NCI-H524 (cell line): ENCODE measurements around the gene C1RL.
A peak's percentile ranks its signal among the peaks of the same experiment; 100 is the strongest.
"Not testable (repeated sequence)": the region's sequence is repeated elsewhere in the genome, so short reads cannot be mapped to it uniquely, and the experiment has no call there.

Experiments
- DNase-seq, 2 experiments: peaks; one replicate each; lab custom pipeline; 2025; lab: John Stamatoyannopoulos, UW

The C1RL gene

DNA sequence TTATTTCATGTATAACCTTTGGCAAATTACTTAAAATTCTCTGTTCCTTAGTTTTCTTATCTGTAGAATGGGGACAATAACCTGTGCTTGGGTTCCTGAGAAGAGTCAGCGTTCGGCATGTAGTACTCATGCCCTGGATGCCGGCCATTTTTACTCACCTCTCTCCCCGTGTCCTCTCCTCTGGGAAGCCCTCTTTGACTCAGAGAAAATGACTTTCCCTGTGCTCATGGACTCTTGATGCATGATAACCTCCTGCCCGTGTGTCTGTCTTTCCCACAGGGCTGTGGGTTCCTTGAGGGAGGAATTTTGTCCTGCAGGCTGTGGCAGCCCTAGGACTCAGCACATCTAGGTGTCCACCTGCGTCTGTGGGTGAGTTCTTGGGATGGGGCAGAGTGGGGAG, 5.8 kb upstream of the C1RL start:
- no peak for DNase-seq

DNA sequence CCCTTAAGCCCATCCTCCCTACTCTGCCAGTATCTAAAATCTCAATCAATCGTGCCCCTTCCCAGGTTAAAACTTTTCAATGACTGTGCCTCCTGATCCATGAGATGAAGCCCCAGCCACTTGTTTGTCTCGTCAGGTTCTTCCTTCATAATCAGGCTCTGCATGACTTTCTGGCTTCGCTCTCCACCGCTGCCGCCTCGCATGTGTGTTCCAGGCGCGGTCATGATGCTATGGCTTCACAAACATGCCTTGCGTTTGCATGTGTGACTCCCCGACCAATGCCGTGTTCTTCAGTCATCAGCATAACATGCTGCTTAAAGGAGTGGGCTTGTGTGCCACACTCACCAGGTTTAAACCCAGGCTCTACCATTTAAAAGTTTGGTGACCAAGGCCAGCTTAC, 5.0 kb upstream of the C1RL start:
- DNase-seq = no peak

DNA sequence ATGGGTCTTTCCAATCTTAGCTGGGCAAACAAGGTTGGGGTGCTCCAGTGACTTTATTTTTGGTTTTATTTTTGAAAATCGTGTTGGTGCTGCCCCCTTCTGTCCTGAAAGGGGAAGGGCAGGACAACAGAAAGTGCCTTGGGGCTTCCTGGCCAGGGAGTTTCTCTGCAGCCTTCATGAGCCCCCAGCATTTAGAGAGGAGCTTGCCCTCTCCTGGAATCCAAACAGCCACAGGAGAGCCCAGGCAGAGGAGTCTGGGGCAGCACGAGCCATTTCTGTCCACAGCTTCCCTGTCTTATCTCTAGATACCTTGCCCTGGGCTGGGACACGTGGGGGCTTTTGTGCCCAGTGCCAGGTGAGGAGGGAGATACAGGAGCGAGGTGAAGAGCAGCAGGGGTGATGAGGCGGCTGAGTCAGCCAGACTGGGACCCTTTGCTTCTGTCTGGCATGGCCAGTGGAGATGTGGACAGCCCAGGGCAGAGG, 4.4 kb upstream of the C1RL start:
- DNase-seq = no peak

DNA sequence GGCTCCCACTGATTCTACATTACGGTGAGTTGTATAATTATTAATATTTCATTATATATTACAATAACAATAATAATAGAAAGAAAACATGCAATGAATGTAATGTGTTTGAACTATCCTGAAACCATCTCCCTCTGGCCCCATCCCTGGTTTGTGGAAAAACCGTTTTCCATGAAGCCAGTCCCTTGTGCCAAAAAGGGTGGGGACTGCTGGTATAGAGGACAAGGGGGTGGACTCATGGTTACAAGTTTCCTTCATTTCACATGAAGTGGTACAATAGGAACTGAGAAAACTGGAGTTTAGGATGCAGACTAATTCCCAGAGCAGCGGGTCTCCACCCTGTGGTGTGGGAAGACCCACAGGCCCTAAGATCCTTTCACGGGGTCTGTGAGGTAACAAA, 3.0 kb upstream of the C1RL start:
- no peak for DNase-seq

DNA sequence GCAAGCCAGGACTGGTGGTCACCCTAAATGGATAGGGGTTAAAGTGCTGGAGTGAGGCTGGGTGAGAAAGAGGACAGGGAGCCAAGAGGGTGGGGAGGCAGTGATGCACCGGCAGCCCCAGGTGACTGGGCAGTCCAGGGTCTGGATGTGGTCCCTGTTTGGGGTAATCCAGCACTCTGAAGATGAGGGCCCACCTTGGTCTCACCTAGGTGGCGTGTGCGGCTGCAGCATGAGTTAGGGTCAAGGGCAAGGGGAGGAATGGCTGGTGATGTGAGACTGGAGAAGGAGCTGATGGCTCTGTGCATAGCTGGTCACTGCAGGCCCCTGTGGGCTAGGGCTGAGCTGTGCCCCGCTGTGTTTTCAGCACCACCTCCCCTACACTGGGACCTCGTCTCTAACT, 1.6 kb upstream of the C1RL start:
- no peak for DNase-seq

DNA sequence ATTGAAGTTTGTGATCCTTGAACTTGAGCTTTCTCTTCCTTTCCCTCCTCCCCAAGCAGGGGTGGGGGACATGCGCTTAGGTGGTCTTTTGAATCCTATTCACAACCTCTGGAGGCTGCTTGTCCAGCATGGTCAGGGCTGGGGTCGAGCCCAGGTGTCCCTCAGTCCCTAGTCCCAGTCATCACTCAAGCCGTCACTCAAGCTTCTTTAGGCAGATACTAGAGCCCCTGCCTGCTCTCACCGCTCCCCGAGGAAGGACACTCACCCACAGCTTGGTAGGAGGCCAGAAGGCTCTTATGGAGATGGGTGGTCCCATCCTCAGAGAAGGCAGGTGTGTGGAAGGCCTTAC, 532 bp upstream of the C1RL start:
- DNase-seq = no peak

DNA sequence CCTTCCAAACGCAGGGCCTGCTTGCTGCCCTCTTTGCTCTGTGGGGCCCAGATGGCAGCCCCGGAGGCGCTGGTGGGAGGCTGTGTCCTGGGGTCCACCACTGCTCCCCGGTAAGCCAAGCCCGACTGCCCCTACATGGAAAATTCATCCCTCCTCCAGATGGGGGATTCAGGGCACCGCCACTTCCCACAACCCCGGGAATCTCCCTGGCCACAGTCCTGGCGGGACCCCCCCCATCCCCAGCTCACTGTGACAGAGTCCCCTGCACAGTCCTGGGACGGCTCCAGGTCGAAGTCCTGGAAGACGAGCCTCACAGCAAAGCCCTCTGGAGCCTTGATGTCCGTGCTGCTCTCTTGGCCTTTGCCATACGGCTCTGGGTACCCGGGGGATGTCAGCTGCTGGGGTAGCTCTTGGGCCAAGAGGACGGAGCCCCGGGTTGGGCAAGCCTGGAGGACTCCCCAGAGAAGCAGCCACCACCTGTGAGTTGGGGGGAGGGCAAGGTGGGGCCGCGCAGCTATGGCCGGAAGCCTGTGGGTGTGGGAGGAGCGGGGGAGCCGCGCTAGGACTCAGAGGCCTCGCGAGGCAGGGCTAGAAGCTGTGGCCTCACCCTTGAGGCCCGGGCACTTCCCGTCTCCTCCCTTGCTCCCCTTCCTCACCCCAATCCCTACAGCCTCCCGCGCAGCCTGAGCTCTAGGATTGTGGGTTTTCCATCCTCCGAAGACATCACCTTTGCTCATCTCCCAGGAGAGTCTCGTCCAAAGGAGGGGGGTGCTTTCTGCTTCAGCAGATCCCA, 815 bp downstream of the C1RL start:
- DNase-seq = peak in 1 of 2 experiments; percentile 18

DNA sequence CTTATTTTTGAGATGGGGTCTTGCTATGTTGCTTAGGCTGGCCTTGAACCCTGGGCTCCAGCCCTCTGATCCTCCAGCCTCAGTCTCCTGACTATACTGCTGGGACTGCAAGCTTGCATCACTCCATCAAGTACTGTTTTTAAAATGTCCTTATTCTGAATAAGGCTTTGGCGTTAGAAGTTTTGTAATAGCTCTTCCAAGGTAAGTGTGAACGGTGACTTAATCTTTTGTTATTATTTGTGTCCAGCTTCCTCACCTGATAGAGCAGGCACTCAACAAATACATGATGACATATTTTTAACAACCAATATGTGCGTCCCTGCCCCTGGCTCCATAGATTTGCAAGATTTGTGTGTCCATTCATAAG, 1.4 kb downstream of the C1RL start:
- no peak for DNase-seq

DNA sequence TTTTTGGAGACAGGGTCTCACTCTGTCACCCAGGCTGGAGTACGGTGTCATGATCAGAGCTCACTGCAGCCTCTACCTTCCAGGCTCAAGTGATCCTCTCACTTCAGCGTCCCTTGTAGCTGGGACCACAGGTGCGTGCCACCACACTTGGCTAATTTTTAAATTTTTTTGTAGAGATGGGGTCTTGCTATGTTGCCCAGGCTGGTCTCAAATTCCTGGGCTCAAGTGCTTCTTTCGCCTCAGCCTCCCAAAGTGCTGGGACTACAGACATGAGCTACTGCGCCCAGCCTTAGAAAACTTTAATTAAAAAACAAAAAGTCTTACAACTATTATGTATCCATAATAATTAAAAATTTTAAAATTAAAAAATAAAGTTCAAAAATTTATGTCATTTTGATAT, 1.8 kb downstream of the C1RL start:
- not testable (repeated sequence) for DNase-seq

DNA sequence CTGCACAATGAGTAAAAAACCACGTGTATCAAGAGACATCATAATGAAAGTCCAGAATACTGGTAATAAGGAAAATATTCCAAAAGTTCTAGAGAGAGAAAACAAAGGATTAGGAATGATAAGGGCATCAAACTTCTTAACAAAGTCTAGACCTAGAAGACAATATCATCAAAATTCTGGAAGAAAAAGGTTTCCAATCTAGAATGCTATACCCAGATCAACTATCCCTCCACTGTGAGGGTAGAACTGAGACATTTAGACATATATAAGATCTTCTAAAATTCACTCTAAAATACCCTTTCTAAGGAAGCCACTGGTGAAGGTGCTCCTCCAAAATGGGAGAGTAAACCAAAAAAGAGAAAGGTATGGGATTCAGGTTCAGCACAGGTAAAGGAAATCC, 2.9 kb downstream of the C1RL start:
- no peak for DNase-seq

DNA sequence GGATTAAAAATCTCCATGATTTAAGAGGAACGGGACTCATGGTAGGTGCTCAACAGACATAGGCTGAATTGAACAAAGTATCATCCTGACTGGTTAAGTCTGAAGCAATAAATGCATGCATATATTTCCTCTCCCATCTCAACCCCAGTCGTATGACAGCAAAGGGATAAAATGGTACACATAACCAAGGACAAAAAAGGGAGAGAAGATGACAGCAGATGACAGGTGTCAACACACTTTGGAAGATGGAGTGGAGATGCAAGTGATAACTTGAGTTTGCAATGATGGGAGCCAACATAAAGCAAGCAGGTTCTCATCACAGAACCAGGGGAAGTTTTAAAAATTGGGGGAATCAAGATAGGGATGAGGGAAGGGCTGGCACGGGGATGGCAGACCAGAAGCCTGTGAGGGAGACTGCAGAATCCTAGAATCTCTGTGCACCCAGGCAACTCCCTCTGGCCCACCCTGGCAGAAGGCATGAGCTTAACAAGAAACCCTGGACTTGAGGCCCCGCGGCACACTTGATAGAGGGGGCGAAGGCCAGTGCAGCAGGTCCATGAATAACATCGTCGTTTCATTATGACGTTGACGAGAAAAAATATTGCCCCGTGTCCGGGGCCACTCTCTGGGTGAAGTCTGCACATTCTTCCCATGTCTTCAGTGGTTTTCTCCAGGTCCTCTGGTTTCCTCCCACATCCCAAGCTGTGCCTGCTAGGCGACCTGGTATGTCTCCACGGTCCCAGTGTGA, 5.0 kb downstream of the C1RL start:
- no peak for DNase-seq

DNA sequence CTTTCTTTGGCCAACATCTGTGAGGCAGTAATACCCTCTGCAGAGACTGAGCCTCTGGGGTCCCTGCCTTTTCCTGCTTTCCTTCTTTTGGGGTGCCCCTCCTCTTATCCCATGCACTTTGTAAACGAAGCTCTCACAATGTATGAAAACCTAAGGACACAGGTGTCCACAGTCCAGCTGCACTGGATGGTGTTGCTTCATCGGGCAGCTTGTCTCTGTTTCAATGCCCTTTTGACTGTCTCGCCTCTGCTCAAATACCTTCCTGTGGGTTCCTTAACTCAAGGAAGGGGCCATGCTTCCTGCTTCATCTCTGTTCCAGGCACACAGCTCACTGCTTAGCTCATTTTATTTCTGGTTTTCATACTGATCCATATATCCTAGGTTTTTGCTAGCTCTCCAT, 6.4 kb downstream of the C1RL start:
- DNase-seq = no peak

DNA sequence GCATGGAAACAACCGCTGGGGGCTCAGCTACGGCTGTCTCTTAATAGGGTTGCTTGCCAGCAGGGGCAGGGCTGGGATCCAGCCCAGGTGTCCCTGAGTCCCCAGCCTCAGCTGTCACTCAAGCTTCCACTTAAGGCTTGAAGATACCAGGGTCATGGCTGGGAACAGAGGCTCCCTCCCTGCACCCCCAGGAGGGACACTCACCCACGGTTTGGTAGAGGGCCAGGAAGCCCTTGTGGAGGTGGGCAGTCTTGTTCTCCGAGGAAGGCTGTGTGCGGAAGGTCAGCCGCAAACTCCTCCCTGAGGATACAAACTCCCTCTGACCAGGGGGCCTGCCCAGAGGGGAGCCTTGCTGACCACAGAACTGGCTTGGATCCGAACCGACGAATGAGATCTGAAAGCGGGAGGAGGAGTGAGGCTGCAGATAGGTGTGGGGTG, 7.3 kb downstream of the C1RL start:
- DNase-seq = no peak

DNA sequence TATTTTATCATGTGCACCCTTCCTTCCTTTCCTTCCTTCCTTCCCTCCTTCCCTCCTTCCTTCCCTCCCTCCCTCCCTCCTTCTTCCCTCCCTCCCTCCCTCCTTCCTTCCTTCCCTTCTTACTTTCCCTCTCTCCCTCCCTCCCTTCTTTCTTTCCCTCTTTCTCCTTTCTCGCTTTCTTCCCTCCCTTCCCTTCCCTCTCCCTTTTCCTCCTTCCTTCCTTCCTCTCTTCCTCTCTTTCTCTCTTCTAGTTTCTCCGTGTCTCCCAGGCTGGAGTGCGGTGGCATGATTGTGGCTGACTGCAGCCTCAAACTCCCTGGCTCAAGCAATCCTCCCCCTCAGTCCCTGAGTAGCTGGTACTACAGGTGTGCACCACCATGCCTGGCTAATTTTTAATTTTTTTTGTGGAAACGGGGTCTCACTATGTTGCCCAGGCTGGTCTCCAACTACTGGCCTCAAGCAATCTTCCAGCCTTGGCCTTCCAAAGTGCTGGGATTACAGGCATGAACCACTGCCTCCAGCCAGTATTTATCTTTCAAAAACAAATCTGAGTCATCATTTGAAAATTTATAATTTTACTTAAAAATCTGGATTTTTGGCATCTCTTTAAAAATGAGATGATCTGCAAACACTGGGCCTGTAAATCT, 7.8 kb downstream of the C1RL start:
- DNase-seq = no peak

DNA sequence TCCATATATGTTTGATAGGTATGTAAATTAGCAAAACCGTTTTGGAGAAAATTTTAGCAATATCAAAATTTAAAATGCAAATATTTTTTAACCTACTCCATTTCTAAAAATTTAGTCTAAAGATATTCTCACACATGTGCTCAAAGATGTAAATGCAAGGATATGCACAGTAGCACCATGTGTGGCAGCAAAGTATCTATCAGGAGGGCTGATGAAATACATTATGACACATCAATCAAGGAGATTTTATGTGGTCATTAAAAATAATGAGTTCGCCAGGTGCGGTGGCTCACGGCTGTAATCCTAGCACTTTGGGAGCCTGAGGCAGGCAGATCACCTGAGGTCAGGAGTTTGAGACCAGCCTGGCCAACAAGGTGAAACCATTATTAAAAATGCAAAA, 8.8 kb downstream of the C1RL start:
- DNase-seq = no peak

DNA sequence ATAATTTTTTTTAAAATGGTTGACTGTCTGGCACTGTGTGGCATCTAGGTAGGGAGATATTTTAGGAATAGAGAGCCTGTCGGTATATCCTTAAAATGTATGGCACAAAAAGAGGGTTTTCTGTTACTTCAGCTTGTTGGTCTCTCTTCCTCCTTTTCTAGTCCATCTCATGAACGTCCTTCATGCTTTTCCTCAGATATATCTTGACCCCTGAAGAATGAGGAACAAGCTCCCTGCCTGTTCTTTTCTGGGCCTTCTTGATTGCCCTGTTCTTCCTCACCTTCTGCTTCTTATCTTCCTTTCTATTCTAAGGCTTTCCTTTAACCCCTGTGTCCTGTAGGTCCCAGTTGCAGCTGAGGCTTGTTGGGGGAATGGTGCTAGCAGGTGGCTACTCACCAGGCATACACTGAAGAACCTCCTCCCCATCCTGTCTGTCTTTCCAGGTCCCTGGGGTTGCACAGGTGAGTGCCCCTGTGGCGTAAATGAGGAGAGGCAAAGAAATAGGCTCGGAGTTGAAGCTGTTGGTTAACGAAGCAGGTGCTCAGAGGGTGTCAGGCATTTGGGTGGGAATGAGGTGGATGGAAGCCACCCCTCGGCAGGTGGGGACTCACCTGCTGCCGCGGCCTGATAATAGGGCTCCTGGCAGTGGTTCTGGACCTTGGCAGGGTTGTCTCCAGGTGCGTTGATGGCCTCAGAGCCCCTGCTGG, 9.6 kb downstream of the C1RL start:
- DNase-seq = no peak

DNA sequence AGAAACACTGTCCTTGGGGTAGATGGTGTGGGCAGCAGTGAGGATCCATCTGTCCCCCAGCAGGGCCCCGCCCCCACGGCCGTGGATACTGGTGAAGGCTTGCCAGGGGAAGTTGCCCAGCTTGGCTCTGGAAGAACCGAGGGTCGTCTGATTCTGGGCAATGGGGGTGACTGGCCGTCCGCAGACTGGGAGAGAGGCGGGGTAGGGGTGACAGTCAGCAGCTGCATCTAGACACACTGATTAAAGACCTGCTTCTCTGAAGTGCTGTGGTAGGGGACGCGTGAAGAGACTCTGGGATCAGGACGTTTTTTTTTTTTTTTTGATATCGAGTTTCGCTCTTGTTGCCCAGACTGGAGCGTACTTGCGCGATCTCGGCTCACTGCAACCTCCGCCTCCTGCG, 12.0 kb downstream of the C1RL start:
- peak; percentile 22 to 53 for DNase-seq

DNA sequence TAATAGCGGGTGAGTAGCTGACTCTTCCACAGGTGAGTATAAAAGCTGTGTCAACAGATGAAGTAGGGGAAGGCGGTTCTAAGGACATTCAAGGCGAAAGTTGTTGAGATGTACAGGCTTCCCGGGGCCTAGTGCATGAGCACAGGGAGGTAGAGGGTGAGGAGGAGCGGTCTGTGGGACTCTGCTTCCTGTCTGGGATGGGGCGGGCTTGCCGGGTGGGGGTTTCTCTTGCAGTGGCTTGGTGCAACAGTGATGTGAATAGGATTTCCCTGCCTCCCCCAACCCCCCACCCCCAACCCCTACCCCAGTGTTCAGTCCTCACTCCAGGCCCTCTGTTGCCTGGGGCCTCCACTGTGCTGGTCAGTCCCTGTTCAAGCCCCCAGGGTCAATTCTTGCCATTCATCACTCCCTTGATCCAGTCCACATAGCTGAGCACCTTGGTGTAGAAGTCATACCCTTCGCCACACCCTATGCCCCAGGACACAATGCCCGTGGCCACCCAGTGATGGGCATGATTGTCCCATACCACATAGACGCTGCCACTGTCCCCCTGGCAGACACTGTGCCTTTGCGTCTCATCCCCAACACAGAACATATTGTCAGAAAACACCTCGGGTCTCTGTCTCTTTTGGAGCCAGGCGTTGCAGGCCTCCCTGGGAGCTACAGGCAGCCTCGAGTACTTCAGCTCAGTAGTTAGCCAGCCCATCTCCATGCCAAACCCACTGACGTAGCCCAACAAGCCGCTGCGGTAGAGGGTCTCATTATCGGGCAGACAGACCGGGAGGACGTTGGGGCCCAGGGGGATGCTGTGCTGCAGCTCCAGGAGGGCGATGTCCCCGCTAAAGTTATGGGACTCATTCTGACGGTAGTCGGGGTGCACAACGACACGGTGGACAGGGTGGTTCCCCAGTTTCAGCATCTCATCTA, 12.7 kb downstream of the C1RL start:
- DNase-seq = no peak

DNA sequence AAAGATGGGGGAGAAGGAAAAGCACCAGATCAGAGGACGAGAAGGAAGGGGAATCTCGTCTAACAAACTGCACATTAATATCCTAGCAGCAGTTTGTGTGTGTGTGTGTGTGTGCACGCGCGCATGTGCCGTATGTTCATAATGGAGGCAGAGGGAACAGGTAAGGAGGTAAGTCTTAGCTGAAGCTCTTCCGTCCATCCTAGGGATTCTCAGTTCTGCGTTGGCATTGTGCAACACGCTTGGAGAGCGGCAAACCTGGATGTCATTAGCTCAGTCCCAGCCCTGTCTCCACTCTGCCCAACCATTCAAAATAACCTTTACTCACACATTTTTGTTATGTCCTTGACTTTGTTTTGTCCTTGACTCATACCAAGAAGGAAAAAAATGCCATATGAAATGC, 15.1 kb downstream of the C1RL start:
- DNase-seq = no peak

DNA sequence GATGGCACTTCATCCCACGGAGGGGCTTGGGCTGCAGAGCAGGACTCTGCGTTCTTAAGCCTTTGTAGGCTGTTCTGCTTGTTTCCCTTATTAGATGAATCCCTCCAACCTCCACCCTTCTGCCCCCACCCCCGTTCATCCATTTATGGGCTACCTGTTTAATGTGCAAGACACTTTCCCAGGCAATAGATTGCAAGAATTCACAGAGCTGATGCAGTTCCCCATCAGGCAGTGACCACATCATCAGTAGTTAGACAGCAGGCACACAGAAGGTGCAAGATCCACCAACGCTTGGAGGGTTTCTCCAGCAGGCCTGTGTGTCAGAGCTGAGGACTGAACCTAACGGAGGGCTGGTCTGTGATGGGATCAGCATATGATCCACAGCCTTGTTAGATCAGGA, 15.5 kb downstream of the C1RL start:
- DNase-seq = no peak

DNA sequence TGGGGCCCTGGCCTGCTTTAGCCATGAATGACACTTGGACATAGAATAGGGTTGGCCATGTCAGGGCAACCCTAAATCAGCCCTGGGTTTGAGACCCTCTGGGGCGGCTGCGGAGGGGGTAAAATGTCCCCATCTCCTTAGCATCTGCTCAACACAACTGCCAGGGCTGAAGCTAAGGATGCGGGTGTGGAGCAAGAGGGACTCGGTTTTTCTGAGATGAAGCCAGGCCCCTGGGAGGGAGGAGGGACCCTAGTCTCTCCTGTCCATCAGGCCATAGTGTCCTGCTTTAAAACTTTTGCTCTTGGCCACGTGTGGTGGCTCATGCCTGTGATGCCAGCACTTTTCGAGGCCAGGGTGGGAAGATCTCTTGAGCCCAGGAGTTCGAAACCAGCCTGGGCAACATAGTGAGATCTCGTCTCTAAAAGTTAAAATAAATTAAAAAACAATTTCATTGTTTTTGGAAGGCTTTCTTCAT, 16.0 kb downstream of the C1RL start:
- no peak for DNase-seq
